DOHH2 (cell line): ENCODE data around the gene EPYC.

Source experiments
- EZH2phosphoT487 ChIP-seq: fragments of 200-600 bp; sonication (generic); IDR thresholded peaks from 2 replicates; pipeline ENCODE4 v1.6.1; 2017; ENCODE audit warnings: borderline replicate concordance, mild to moderate bottlenecking, antibody characterized with exemption, low read length, moderate library complexity, mixed read lengths
- TF ChIP-seq, protein P1 (sequence below): fragments of 200-600 bp; sonication (generic); IDR thresholded peaks from one replicate; pipeline ENCODE4 v1.5.1; 2014; ENCODE audit warnings: antibody characterized with exemption, mild to moderate bottlenecking, low read depth, low read length; ENCODE audit not compliant: poor library complexity, severe bottlenecking

DNA sequence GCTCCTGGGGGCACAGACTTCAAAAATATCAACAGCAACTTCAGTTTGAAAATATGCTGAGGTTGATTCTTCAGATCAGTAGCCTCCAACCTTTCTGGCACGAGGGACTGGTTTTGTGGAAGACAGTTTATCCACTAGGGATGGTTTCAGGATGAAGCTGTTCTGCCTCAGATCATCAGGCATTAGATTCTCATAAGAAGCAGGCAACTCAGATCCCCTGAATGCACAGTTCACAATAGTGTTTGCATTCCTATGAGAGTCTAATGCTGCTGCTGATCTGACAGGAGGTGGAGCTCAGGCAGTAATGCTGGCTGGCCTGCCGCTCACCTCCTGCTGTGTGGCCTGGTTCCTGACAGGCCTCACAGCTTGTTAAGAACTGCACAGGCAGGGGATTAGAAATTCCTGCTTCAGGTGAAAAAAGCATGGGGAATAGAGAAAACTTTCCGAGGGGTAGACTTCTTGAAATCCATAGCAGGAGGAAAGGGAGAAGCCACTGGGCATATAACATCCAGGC lies 12.8 kb downstream of the EPYC start:
- TF ChIP-seq, protein P1, sequence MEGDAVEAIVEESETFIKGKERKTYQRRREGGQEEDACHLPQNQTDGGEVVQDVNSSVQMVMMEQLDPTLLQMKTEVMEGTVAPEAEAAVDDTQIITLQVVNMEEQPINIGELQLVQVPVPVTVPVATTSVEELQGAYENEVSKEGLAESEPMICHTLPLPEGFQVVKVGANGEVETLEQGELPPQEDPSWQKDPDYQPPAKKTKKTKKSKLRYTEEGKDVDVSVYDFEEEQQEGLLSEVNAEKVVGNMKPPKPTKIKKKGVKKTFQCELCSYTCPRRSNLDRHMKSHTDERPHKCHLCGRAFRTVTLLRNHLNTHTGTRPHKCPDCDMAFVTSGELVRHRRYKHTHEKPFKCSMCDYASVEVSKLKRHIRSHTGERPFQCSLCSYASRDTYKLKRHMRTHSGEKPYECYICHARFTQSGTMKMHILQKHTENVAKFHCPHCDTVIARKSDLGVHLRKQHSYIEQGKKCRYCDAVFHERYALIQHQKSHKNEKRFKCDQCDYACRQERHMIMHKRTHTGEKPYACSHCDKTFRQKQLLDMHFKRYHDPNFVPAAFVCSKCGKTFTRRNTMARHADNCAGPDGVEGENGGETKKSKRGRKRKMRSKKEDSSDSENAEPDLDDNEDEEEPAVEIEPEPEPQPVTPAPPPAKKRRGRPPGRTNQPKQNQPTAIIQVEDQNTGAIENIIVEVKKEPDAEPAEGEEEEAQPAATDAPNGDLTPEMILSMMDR, result no peak
- no peak for TF ChIP-seq EZH2phosphoT487
